Suppressor macrophage treated with lipopolysaccharide for 4 hours (primary cell): ENCODE measurements around the gene FOXJ2.
A peak's percentile ranks its signal among the peaks of the same experiment; 100 is the strongest.
"Not testable (repeated sequence)": the region's sequence is repeated elsewhere in the genome, so short reads cannot be mapped to it uniquely, and the experiment has no call there.

Experiments used
- DNase-seq: peaks from one replicate; pipeline ENCODE4 v3.0.0-alpha.2; 2020

The FOXJ2 gene

GRCh38 chr12:8071820-8072219 lies 39.3 kb downstream of the FOXJ2 start:
- DNase-seq = not testable (repeated sequence)

- DNase-seq = no peak
Observed at GRCh38 chr12:8075935-8076334, 43.4 kb downstream of the FOXJ2 start.

GRCh38 chr12:8076366-8076765 lies 43.9 kb downstream of the FOXJ2 start:
- peak; percentile 26 for DNase-seq

- DNase-seq = peak; percentile 49
Observed at GRCh38 chr12:8077207-8077606, 44.7 kb downstream of the FOXJ2 start.

- DNase-seq = peak; percentile 62
Observed at GRCh38 chr12:8078398-8078797, 45.9 kb downstream of the FOXJ2 start.

- DNase-seq = no peak
Observed at GRCh38 chr12:8078916-8079315, 46.4 kb downstream of the FOXJ2 start.

GRCh38 chr12:8080120-8080519 lies 47.6 kb downstream of the FOXJ2 start:
- peak; percentile 65 for DNase-seq

GRCh38 chr12:8081251-8081920 lies 48.9 kb downstream of the FOXJ2 start:
- DNase-seq = peak; percentile 28

- no peak for DNase-seq
Observed at GRCh38 chr12:8082808-8083100, 50.2 kb downstream of the FOXJ2 start.

- DNase-seq = not testable (repeated sequence)
Observed at GRCh38 chr12:8084351-8084750, 51.8 kb downstream of the FOXJ2 start.

- no peak for DNase-seq
Observed at GRCh38 chr12:8087666-8088065, 55.1 kb downstream of the FOXJ2 start.

GRCh38 chr12:8088574-8088973 lies 56.1 kb downstream of the FOXJ2 start:
- no peak for DNase-seq

- DNase-seq = not testable (repeated sequence)
Observed at GRCh38 chr12:8089277-8089676, 56.8 kb downstream of the FOXJ2 start.

GRCh38 chr12:8089716-8090115 lies 57.2 kb downstream of the FOXJ2 start:
- DNase-seq = peak; percentile 40

GRCh38 chr12:8093291-8093690 lies 60.8 kb downstream of the FOXJ2 start:
- DNase-seq = no peak

- DNase-seq = peak; percentile 31
Observed at GRCh38 chr12:8096281-8096915, 63.9 kb downstream of the FOXJ2 start.

GRCh38 chr12:8099235-8099634 lies 66.7 kb downstream of the FOXJ2 start:
- DNase-seq = no peak
